HepG2 (cell line): ENCODE measurements around the gene PDGFD. TPM values are rescaled to one million over a fixed set of nuclear protein-coding genes. Genes with fewer than 3 reads are reported as not detected.

ENCODE experiments used
- HDAC1 ChIP-seq: sonication (generic); formaldehyde crosslinking; IDR thresholded peaks from 2 replicates; pipeline ENCODE4 v1.5.1; 2020; ENCODE audit warnings: mild to moderate bottlenecking, missing genetic modification reagents
- MED13 ChIP-seq: sonication (generic); formaldehyde crosslinking; IDR thresholded peaks from 2 replicates; pipeline ENCODE4 v1.5.0; 2020; ENCODE audit warnings: missing genetic modification reagents
- MEIS1 ChIP-seq: sonication (generic); formaldehyde crosslinking; IDR thresholded peaks from 2 replicates; pipeline ENCODE4 v1.9.0; 2021; ENCODE audit warnings: mild to moderate bottlenecking, missing genetic modification reagents, moderate library complexity, borderline replicate concordance
- MTF1 ChIP-seq: sonication (generic); formaldehyde crosslinking; IDR thresholded peaks from 2 replicates; pipeline ENCODE4 v1.5.0; 2020; ENCODE audit warnings: missing genetic modification reagents
- POLR2AphosphoS2 ChIP-seq: IDR thresholded peaks from 2 replicates; pipeline ENCODE4 v1.6.1; 2011; ENCODE audit warnings: low read depth, low read length, improper control_type of control experiment
- RARA ChIP-seq: IDR thresholded peaks from 2 replicates; pipeline ENCODE4 v1.6.1; 2016; ENCODE audit warnings: missing genetic modification reagents, missing compliant biosample characterization
- RBM39 ChIP-seq: fragments of 200-400 bp; formaldehyde crosslinking; IDR thresholded peaks from one replicate; pipeline ENCODE4 v1.6.1; 2018; ENCODE audit warnings: antibody characterized with exemption, mild to moderate bottlenecking, low read depth, low read length; ENCODE audit not compliant: poor library complexity, severe bottlenecking
- RFX1 ChIP-seq: fragments of 450-650 bp; IDR thresholded peaks from 2 replicates; pipeline ENCODE4 v1.6.1; 2017
- SOX6 ChIP-seq, 2 experiments: fragments of 450-650 bp in 1 of 2; sonication (generic) in 1 of 2; formaldehyde crosslinking in 1 of 2; IDR thresholded peaks; 2 replicates each; pipeline versions ENCODE4 v1.4.0 to v1.6.1; 2017 to 2020; ENCODE audit warnings: antibody characterized with exemption in 1 of 2, mild to moderate bottlenecking in 1 of 2, missing genetic modification reagents in 1 of 2
- SP140L ChIP-seq: sonication (generic); formaldehyde crosslinking; IDR thresholded peaks from 2 replicates; pipeline ENCODE4 v1.4.0; 2020; ENCODE audit warnings: missing genetic modification reagents, borderline replicate concordance
- TCF7L2 ChIP-seq: IDR thresholded peaks from 2 replicates; pipeline ENCODE4 v1.6.1; 2011; ENCODE audit warnings: mild to moderate bottlenecking, low read depth, low read length, moderate library complexity
- ZBTB3 ChIP-seq: sonication (generic); formaldehyde crosslinking; IDR thresholded peaks from 2 replicates; pipeline ENCODE4 v1.4.0; 2020; ENCODE audit warnings: low read depth, mild to moderate bottlenecking, moderate library complexity, missing genetic modification reagents, borderline replicate concordance
- ZBTB8A ChIP-seq: sonication (generic); formaldehyde crosslinking; IDR thresholded peaks from 2 replicates; pipeline ENCODE4 v1.4.0; 2020; ENCODE audit warnings: mild to moderate bottlenecking, low read depth, missing genetic modification reagents, borderline replicate concordance
- ZFP82 ChIP-seq: sonication (generic); formaldehyde crosslinking; IDR thresholded peaks from 2 replicates; pipeline ENCODE4 v1.5.1; 2020; ENCODE audit warnings: mild to moderate bottlenecking, missing genetic modification reagents, borderline replicate concordance
- ZNF17 ChIP-seq: sonication (generic); formaldehyde crosslinking; IDR thresholded peaks from 2 replicates; pipeline ENCODE4 v1.5.0; 2020; ENCODE audit warnings: mild to moderate bottlenecking, missing genetic modification reagents
- ZNF260 ChIP-seq: sonication (generic); formaldehyde crosslinking; IDR thresholded peaks from 2 replicates; pipeline ENCODE4 v1.4.0; 2020; ENCODE audit warnings: missing genetic modification reagents, low read depth, mild to moderate bottlenecking, borderline replicate concordance
- ZNF383 ChIP-seq: sonication (generic); formaldehyde crosslinking; IDR thresholded peaks from 2 replicates; pipeline ENCODE4 v1.4.0; 2020; ENCODE audit warnings: missing genetic modification reagents, mild to moderate bottlenecking, borderline replicate concordance
- ZNF431 ChIP-seq: sonication (generic); formaldehyde crosslinking; IDR thresholded peaks from 2 replicates; pipeline ENCODE4 v1.9.0; 2022; ENCODE audit warnings: missing genetic modification reagents, low read depth, mild to moderate bottlenecking, borderline replicate concordance
- ZNF558 ChIP-seq: sonication (generic); formaldehyde crosslinking; IDR thresholded peaks from 2 replicates; pipeline ENCODE4 v1.9.0; 2022; ENCODE audit warnings: mild to moderate bottlenecking, missing genetic modification reagents, borderline replicate concordance
- polyA plus RNA-seq, 8 experiments: library from polyadenylated mRNA; depleted of rRNA in 3 of 8; stranded (reverse) in 7 of 8; unstranded in 1 of 8; fragments of >200 nt; fragmentation: Illumina TruSeq in 4 of 8; extraction: Trizol in 4 of 8; gene quantifications; 2 replicates each; pipeline versions ENCODE4 v1.2.1 to v1.2.3, GENCODE V29; 2011 to 2016; ENCODE audit warnings: low read depth in 4 of 8, missing spikeins in 1 of 8, mixed read lengths in 1 of 8; ENCODE audit not compliant: insufficient read depth in 1 of 8
- total RNA-seq, 5 experiments: library from RNA; depleted of rRNA; stranded (reverse); fragments of >200 nt; fragmentation: Illumina TruSeq; extraction: Trizol; gene quantifications; 2 replicates each; pipeline ENCODE4 v1.2.3, GENCODE V29; 2016; ENCODE audit warnings: low read depth in 1 of 5
- TF ChIP-seq, protein P1 (sequence below): sonication (generic); formaldehyde crosslinking; IDR thresholded peaks from 2 replicates; pipeline ENCODE4 v1.8.0; 2022; ENCODE audit warnings: low read depth, missing genetic modification reagents
- TF ChIP-seq, protein P2 (sequence below): sonication (generic); formaldehyde crosslinking; IDR thresholded peaks from 2 replicates; pipeline ENCODE4 v1.4.0; 2020; ENCODE audit warnings: missing genetic modification reagents
- TF ChIP-seq, protein P3 (sequence below), 2 experiments: sonication (generic) in 1 of 2; formaldehyde crosslinking in 1 of 2; IDR thresholded peaks; 2 replicates each; pipeline versions ENCODE4 v1.4.0 to v1.6.1; 2018 to 2020; ENCODE audit warnings: missing genetic modification reagents in 2 of 2, borderline replicate concordance in 1 of 2, low read depth in 1 of 2, mild to moderate bottlenecking in 1 of 2, missing biosample characterization in 1 of 2
- TF ChIP-seq, protein P4 (sequence below): sonication (generic); formaldehyde crosslinking; IDR thresholded peaks from 2 replicates; pipeline ENCODE4 v1.5.0; 2020; ENCODE audit warnings: mild to moderate bottlenecking, missing genetic modification reagents, moderate library complexity

Gene PDGFD
- total and polyA plus RNA-seq, 2 of the 13 experiments (the other 11 are each of a cell fraction or from before 2014, with no cell fraction given) = 0.09 to 0.29 TPM

DNA sequence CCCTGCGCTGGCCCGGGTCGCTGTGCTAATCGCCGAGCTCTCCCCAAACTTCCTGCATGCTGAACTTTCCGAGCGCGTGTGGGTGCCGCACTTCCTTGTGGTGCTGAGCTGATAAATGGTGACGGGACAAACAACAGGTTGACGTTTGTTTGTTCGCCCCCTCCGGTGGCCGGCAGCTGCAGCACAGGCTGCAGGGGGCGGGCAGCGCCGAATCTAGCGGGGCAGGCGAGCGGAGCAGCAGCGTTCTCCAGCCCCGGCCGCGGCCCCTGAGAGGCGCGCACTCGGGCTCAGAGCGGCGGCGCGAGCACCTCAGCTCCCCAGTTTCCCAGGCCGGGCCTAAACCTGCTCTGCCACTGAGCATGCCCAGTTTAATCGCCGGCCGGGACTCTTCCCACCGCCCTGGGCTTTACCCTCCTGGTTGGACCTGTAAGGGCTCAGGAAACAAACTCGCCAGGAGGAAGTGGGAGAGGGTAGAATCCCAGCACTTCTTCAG, at the start of gene PDGFD (continued):
- TF ChIP-seq MTF1 (CRISPR knock-in tag) = no peak
- TF ChIP-seq SOX6 (IDR thresholded peaks at IDR 0.05) = no peak
- TF ChIP-seq SOX6 (CRISPR knock-in tag; IDR thresholded peaks at IDR 0.05) = peak; percentile 45
- TF ChIP-seq ZFP82 (CRISPR knock-in tag) = no peak
- TF ChIP-seq RARA = no peak
- TF ChIP-seq, protein P1, sequence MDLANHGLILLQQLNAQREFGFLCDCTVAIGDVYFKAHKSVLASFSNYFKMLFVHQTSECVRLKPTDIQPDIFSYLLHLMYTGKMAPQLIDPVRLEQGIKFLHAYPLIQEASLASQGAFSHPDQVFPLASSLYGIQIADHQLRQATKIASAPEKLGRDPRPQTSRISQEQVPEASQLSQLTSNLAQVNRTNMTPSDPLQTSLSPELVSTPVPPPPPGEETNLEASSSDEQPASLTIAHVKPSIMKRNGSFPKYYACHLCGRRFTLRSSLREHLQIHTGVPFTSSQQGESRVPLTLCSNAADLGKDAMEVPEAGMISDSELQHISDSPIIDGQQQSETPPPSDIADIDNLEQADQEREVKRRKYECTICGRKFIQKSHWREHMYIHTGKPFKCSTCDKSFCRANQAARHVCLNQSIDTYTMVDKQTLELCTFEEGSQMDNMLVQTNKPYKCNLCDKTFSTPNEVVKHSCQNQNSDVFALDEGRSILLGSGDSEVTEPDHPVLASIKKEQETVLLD (CRISPR knock-in tag) = no peak
- no peak for TF ChIP-seq SP140L (CRISPR knock-in tag)
- TF ChIP-seq ZBTB3 (CRISPR knock-in tag) = no peak
- no peak for TF ChIP-seq RBM39
- TF ChIP-seq ZNF431 (CRISPR knock-in tag) = no peak
- no peak for TF ChIP-seq ZNF17 (CRISPR knock-in tag)
- no peak; the same call in 1 of the 2 replicates for TF ChIP-seq ZNF558 (CRISPR knock-in tag)
- no peak for TF ChIP-seq ZNF383 (CRISPR knock-in tag)
- no peak for TF ChIP-seq MED13 (CRISPR knock-in tag)
- no peak for TF ChIP-seq ZNF260 (CRISPR knock-in tag)
- TF ChIP-seq, protein P2, sequence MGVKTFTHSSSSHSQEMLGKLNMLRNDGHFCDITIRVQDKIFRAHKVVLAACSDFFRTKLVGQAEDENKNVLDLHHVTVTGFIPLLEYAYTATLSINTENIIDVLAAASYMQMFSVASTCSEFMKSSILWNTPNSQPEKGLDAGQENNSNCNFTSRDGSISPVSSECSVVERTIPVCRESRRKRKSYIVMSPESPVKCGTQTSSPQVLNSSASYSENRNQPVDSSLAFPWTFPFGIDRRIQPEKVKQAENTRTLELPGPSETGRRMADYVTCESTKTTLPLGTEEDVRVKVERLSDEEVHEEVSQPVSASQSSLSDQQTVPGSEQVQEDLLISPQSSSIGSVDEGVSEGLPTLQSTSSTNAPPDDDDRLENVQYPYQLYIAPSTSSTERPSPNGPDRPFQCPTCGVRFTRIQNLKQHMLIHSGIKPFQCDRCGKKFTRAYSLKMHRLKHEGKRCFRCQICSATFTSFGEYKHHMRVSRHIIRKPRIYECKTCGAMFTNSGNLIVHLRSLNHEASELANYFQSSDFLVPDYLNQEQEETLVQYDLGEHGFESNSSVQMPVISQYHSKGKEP = no peak
- TF ChIP-seq POLR2AphosphoS2 = no peak
- TF ChIP-seq TCF7L2 = no peak
- no peak for TF ChIP-seq MEIS1 (CRISPR knock-in tag)
- no peak for TF ChIP-seq RFX1
- TF ChIP-seq ZBTB8A = no peak
- TF ChIP-seq, protein P3, sequence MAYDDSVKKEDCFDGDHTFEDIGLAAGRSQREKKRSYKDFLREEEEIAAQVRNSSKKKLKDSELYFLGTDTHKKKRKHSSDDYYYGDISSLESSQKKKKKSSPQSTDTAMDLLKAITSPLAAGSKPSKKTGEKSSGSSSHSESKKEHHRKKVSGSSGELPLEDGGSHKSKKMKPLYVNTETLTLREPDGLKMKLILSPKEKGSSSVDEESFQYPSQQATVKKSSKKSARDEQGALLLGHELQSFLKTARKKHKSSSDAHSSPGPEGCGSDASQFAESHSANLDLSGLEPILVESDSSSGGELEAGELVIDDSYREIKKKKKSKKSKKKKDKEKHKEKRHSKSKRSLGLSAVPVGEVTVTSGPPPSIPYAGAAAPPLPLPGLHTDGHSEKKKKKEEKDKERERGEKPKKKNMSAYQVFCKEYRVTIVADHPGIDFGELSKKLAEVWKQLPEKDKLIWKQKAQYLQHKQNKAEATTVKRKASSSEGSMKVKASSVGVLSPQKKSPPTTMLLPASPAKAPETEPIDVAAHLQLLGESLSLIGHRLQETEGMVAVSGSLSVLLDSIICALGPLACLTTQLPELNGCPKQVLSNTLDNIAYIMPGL (CRISPR knock-in tag; IDR thresholded peaks at IDR 0.05; ENCODE audit: borderline replicate concordance in 1 of 2, low read depth in 1 of 2) = peak in 1 of 2 experiments; percentile 60; a peak in 1 of 4 replicates
- TF ChIP-seq, protein P4, sequence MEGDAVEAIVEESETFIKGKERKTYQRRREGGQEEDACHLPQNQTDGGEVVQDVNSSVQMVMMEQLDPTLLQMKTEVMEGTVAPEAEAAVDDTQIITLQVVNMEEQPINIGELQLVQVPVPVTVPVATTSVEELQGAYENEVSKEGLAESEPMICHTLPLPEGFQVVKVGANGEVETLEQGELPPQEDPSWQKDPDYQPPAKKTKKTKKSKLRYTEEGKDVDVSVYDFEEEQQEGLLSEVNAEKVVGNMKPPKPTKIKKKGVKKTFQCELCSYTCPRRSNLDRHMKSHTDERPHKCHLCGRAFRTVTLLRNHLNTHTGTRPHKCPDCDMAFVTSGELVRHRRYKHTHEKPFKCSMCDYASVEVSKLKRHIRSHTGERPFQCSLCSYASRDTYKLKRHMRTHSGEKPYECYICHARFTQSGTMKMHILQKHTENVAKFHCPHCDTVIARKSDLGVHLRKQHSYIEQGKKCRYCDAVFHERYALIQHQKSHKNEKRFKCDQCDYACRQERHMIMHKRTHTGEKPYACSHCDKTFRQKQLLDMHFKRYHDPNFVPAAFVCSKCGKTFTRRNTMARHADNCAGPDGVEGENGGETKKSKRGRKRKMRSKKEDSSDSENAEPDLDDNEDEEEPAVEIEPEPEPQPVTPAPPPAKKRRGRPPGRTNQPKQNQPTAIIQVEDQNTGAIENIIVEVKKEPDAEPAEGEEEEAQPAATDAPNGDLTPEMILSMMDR (CRISPR knock-in tag) = peak; percentile 57
- TF ChIP-seq HDAC1 (CRISPR knock-in tag) = peak; percentile 21; the same call in 1 of the 2 replicates
